K562 (cell line): ENCODE measurements around the gene YOD1. TPM values are rescaled to one million over a fixed set of nuclear protein-coding genes. Genes with fewer than 3 reads are reported as not detected.

Experiments
- BMI1 ChIP-seq: fragments of 150-350 bp; IDR thresholded peaks from 2 replicates; pipeline ENCODE4 v1.6.1; 2014; ENCODE audit warnings: low read length
- CHCHD3 ChIP-seq: fragments of 250-450 bp; sonication (Bioruptor Pico); IDR thresholded peaks from 2 replicates; pipeline ENCODE4 v2.1.2; 2022; ENCODE audit warnings: mild to moderate bottlenecking
- CREM ChIP-seq: IDR thresholded peaks from 2 replicates; pipeline ENCODE4 v1.6.1; 2014; ENCODE audit warnings: antibody characterized with exemption, low read depth
- EGR1 ChIP-seq: fragments of 450-650 bp; conservative IDR thresholded peaks from 2 replicates; pipeline ENCODE4 v1.6.1; 2017; ENCODE audit warnings: mild to moderate bottlenecking
- EP400 ChIP-seq: fragments of 450-650 bp; IDR thresholded peaks from 2 replicates; pipeline ENCODE4 v1.6.1; 2017; ENCODE audit warnings: antibody characterized with exemption, mild to moderate bottlenecking, moderate library complexity
- EWSR1 ChIP-seq: fragments of 450-650 bp; IDR thresholded peaks from 2 replicates; pipeline ENCODE4 v1.6.1; 2018; ENCODE audit warnings: borderline replicate concordance, mild to moderate bottlenecking, low read depth, moderate library complexity; ENCODE audit not compliant: partially characterized antibody
- GATA2 ChIP-seq: sonication (generic); formaldehyde crosslinking; IDR thresholded peaks from 2 replicates; pipeline ENCODE4 v1.4.0; 2020; ENCODE audit warnings: mild to moderate bottlenecking, missing genetic modification reagents
- KDM5B ChIP-seq: fragments of 200-600 bp; sonication (generic); IDR thresholded peaks from 2 replicates; pipeline ENCODE4 v1.6.1; 2012; ENCODE audit warnings: low read depth, mild to moderate bottlenecking, moderate library complexity, low read length, control low read depth, inconsistent platforms; ENCODE audit not compliant: insufficient replicate concordance
- NELFE ChIP-seq: IDR thresholded peaks from 2 replicates; pipeline ENCODE4 v1.6.1; 2011; ENCODE audit warnings: mild to moderate bottlenecking; ENCODE audit not compliant: insufficient read depth, insufficient read length
- NFE2 ChIP-seq: IDR thresholded peaks from 2 replicates; pipeline ENCODE4 v1.6.1; 2014; ENCODE audit warnings: antibody characterized with exemption, low read depth
- PTBP1 ChIP-seq: fragments of 200-400 bp; formaldehyde crosslinking; IDR thresholded peaks from 2 replicates; pipeline ENCODE4 v1.6.1; 2017; ENCODE audit warnings: low read depth, low read length
- RCOR1 ChIP-seq, 2 experiments: IDR thresholded peaks; 2 replicates each; pipeline ENCODE4 v1.6.1; 2012; ENCODE audit warnings: low read depth in 2 of 2, low read length in 2 of 2, borderline replicate concordance in 1 of 2, improper control_type of control experiment in 1 of 2
- SMAD3 ChIP-seq: fragments of 450-650 bp; formaldehyde crosslinking; conservative IDR thresholded peaks from 2 replicates; pipeline ENCODE4 v1.4.0; 2020; ENCODE audit warnings: mild to moderate bottlenecking
- SMARCB1 ChIP-seq: IDR thresholded peaks from 2 replicates; pipeline ENCODE4 v1.6.1; 2011; ENCODE audit warnings: improper control_type of control experiment, low read depth; ENCODE audit not compliant: insufficient read length
- SMARCC2 ChIP-seq: fragments of 450-650 bp; IDR thresholded peaks from 2 replicates; pipeline ENCODE4 v1.6.1; 2017; ENCODE audit warnings: antibody characterized with exemption, moderate library complexity, mild to moderate bottlenecking, low read depth
- SREBF2 ChIP-seq: sonication (generic); formaldehyde crosslinking; IDR thresholded peaks from 2 replicates; pipeline ENCODE4 v1.4.0; 2020; ENCODE audit warnings: mild to moderate bottlenecking, missing genetic modification reagents
- STAG1 ChIP-seq: sonication (generic); formaldehyde crosslinking; IDR thresholded peaks from 2 replicates; pipeline ENCODE4 v1.5.0; 2020; ENCODE audit warnings: missing genetic modification reagents, borderline replicate concordance
- TCF7 ChIP-seq: sonication (generic); IDR thresholded peaks from 2 replicates; pipeline ENCODE4 v1.6.1; 2016; ENCODE audit warnings: antibody characterized with exemption, borderline replicate concordance
- ZNF140 ChIP-seq: fragments of 250-450 bp; sonication (Bioruptor Pico); IDR thresholded peaks from 2 replicates; pipeline ENCODE4 v1.8.0; 2021; ENCODE audit warnings: moderate library complexity, mild to moderate bottlenecking, inconsistent platforms
- ZNF174 ChIP-seq: fragments of 250-450 bp; sonication (Bioruptor Pico); IDR thresholded peaks from 2 replicates; pipeline ENCODE4 v1.4.0; 2020; ENCODE audit warnings: mild to moderate bottlenecking
- ZNF217 ChIP-seq: sonication (generic); formaldehyde crosslinking; IDR thresholded peaks from 2 replicates; pipeline ENCODE4 v1.8.0; 2022; ENCODE audit warnings: mild to moderate bottlenecking, missing genetic modification reagents
- ZNF696 ChIP-seq: fragments of 250-450 bp; sonication (Bioruptor Pico); conservative IDR thresholded peaks from 2 replicates; pipeline ENCODE4 v1.4.0; 2020; ENCODE audit warnings: mild to moderate bottlenecking, moderate library complexity
- polyA plus RNA-seq, 8 experiments: library from polyadenylated mRNA; depleted of rRNA in 4 of 8; stranded (reverse) in 5 of 8; unstranded in 3 of 8; fragments of >200 nt; fragmentation: Nextera tagmentation in 2 of 8; fragmentation: Illumina TruSeq in 1 of 8; extraction: Ambion mirVana in 2 of 8; extraction: Trizol in 1 of 8; gene quantifications; 2 replicates each; pipeline versions ENCODE4 v1.2.1 to v1.2.3, GENCODE V29; 2011 to 2014; ENCODE audit warnings: inconsistent platforms in 1 of 8, missing spikeins in 1 of 8
- total RNA-seq, 7 experiments: library from RNA; depleted of rRNA in 6 of 7; stranded (reverse); fragments of >200 nt in 6 of 7; fragmentation: Illumina TruSeq in 2 of 7; extraction: Trizol in 2 of 7; gene quantifications; 2 replicates each; pipeline versions ENCODE4 v1.2.1 to v1.2.3, GENCODE V29; 2011 to 2021; ENCODE audit warnings: low replicate concordance in 1 of 7
- TF ChIP-seq, protein P1 (sequence below): sonication (generic); formaldehyde crosslinking; IDR thresholded peaks from 2 replicates; pipeline ENCODE4 v1.8.1; 2023; ENCODE audit warnings: mild to moderate bottlenecking, missing genetic modification reagents
- TF ChIP-seq, protein P2 (sequence below), 2 experiments: fragments of 450-650 bp; conservative IDR thresholded peaks; 2 replicates each; pipeline ENCODE4 v1.6.1; 2017; ENCODE audit warnings: mild to moderate bottlenecking in 2 of 2, moderate library complexity in 2 of 2
- TF ChIP-seq, protein P3 (sequence below): fragments of 250-450 bp; sonication (Bioruptor Pico); IDR thresholded peaks from 2 replicates; pipeline ENCODE4 v1.5.0; 2021; ENCODE audit warnings: mild to moderate bottlenecking, borderline replicate concordance

The YOD1 gene
- total and polyA plus RNA-seq, 9 of the 15 experiments (the other 6 are each of a cell fraction or from before 2014, with no cell fraction given) = 18.2 to 78.1 (median 46.9) TPM

DNA sequence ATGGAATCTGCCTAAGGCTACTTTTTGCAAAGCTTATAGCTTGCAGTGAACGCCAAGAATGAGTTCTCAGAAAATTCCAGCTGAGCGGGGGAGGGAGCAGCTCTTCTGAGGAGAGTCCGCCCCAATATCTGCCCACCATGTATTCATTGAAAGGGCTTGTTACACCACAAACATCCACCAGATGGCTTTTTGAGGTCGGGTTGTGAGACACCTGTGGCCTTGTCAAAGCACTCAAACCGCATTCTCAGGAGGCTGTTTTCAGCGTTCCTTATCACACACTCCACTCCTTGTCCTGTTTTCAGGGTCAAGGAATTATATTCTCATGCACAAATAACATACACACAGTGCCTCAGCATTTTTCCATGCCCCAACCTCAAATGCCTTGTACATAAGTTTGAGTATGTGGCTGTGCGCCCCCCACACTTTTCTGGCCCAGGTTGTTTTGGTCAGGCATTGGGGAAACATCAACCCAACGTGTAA, 33.7 kb upstream of the YOD1 start (continued):
- no peak for TF ChIP-seq ZNF696
- TF ChIP-seq EP400 = peak; percentile 27; the same call in 1 of the 2 replicates
- no peak for TF ChIP-seq NELFE
- TF ChIP-seq SREBF2 (CRISPR knock-in tag) = no peak
- TF ChIP-seq NFE2 = peak; percentile 82
- peak; percentile 58; the same call in 1 of the 2 replicates for TF ChIP-seq TCF7
- TF ChIP-seq, protein P1, sequence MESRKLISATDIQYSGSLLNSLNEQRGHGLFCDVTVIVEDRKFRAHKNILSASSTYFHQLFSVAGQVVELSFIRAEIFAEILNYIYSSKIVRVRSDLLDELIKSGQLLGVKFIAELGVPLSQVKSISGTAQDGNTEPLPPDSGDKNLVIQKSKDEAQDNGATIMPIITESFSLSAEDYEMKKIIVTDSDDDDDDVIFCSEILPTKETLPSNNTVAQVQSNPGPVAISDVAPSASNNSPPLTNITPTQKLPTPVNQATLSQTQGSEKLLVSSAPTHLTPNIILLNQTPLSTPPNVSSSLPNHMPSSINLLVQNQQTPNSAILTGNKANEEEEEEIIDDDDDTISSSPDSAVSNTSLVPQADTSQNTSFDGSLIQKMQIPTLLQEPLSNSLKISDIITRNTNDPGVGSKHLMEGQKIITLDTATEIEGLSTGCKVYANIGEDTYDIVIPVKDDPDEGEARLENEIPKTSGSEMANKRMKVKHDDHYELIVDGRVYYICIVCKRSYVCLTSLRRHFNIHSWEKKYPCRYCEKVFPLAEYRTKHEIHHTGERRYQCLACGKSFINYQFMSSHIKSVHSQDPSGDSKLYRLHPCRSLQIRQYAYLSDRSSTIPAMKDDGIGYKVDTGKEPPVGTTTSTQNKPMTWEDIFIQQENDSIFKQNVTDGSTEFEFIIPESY (CRISPR knock-in tag) = peak; percentile 62
- TF ChIP-seq CHCHD3 (CRISPR knock-in tag) = no peak
- peak; percentile 45; the same call in 1 of the 2 replicates for TF ChIP-seq SMARCC2
- no peak for TF ChIP-seq ZNF174 (CRISPR knock-in tag)
- peak; percentile 64 for TF ChIP-seq CREM
- TF ChIP-seq EWSR1 = no peak
- TF ChIP-seq BMI1 = 0 out of 2 replicates have a peak, but pooled peaks have one; percentile 13
- no peak for TF ChIP-seq KDM5B
- TF ChIP-seq SMARCB1 = no peak
- TF ChIP-seq, protein P2, sequence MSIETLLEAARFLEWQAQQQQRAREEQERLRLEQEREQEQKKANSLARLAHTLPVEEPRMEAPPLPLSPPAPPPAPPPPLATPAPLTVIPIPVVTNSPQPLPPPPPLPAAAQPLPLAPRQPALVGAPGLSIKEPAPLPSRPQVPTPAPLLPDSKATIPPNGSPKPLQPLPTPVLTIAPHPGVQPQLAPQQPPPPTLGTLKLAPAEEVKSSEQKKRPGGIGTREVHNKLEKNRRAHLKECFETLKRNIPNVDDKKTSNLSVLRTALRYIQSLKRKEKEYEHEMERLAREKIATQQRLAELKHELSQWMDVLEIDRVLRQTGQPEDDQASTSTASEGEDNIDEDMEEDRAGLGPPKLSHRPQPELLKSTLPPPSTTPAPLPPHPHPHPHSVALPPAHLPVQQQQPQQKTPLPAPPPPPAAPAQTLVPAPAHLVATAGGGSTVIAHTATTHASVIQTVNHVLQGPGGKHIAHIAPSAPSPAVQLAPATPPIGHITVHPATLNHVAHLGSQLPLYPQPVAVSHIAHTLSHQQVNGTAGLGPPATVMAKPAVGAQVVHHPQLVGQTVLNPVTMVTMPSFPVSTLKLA (conservative IDR thresholded peaks at IDR 0.05) = peak in 1 of 2 experiments; percentile 66; a peak in 2 of 4 replicates
- TF ChIP-seq GATA2 (CRISPR knock-in tag) = peak; percentile 76
- no peak for TF ChIP-seq ZNF140
- no peak for TF ChIP-seq ZNF217 (CRISPR knock-in tag)
- peak; percentile 82 for TF ChIP-seq STAG1
- peak in 1 of 2 experiments; percentile 89; a peak in 2 of 4 replicates for TF ChIP-seq RCOR1 (IDR thresholded peaks at IDR 0.05; ENCODE audit: borderline replicate concordance in 1 of 2, low read depth in 2 of 2, low read length in 2 of 2)
- peak; percentile 67 for TF ChIP-seq EGR1
- no peak for TF ChIP-seq PTBP1
- 0 out of 2 replicates have a peak, but pooled peaks have one; percentile 3 for TF ChIP-seq SMAD3
- TF ChIP-seq, protein P3, sequence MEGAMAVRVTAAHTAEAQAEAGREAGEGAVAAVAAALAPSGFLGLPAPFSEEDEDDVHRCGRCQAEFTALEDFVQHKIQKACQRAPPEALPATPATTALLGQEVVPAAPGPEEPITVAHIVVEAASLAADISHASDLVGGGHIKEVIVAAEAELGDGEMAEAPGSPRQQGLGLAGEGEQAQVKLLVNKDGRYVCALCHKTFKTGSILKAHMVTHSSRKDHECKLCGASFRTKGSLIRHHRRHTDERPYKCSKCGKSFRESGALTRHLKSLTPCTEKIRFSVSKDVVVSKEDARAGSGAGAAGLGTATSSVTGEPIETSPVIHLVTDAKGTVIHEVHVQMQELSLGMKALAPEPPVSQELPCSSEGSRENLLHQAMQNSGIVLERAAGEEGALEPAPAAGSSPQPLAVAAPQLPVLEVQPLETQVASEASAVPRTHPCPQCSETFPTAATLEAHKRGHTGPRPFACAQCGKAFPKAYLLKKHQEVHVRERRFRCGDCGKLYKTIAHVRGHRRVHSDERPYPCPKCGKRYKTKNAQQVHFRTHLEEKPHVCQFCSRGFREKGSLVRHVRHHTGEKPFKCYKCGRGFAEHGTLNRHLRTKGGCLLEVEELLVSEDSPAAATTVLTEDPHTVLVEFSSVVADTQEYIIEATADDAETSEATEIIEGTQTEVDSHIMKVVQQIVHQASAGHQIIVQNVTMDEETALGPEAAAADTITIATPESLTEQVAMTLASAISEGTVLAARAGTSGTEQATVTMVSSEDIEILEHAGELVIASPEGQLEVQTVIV (CRISPR knock-in tag) = no peak
